ENCODE measurements around the gene TYK2. TPM values are rescaled to one million over a fixed set of nuclear protein-coding genes. Genes with fewer than 3 reads are reported as not detected.
A peak's percentile ranks its signal among the peaks of the same experiment; 100 is the strongest.

TYK2 gene
- total RNA-seq, 1 experiment from 2014 or later: 104 TPM

DNA sequence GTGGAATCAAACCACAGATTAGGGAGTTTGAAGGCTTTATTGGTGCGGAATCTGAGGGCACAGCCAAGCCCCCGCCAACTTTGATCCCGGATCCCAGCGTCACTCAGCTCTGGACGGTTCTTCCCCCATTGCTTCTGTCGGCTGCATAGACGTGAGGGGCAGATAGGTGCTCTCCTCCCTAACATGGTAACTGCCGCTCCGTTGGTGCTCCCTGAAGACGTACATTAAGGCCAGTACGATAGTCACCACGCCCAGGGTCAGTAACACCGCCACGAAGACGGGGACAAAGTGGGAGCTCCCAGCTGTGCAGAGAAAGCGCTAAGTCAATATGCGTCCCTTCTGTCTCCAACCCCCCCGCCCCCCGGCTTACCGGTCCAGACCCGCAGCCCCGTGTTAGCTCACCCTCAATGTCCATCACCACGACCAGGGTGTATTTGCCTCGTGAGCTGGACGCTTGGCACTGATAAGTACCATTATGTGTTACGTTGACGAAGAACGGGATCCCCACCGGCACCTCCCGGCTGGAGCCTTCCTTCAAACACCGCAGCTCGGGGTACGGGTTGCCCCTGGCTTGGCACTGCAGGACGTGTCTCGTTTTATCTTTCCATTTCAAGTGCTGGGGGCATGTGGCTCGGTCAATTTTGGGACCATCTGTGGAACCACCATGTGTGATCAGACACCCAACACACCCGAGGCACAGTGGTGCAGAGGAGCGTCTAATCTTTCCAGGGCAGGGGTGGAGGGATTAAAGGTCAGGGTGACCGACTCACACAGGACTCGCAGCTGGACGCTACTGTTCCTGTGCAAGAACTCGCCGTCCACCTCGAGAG is 46.4 kb downstream of the TYK2 start:
- no peaks in the 10 kb centered on the region for H3K27me3 ChIP-seq (ENCODE audit: control insufficient read depth, insufficient read depth, low read length)
- peak overlapping the region; percentile 73 for H3K27ac ChIP-seq (ENCODE audit: low read length)
- H3K36me3 ChIP-seq (ENCODE audit: control insufficient read depth, insufficient read depth, low read length): peaks cover 7% of the 10 kb centered on the region
- DNase-seq (ENCODE audit: low read depth, low spot score): no peak
- BruUV-seq (replicated peaks): TSS peak; percentile 84
- in situ Hi-C loops (cut with HindIII; ENCODE audit: low pct_unique_long_range_greater_than_20kb, low sequenced_read_pairs): no loop called here
- peaks cover 10% of the 10 kb centered on the region for H3K4me1 ChIP-seq (ENCODE audit: control insufficient read depth, insufficient read depth, low read length)
- ChIA-PET POLR2A (interaction anchor here (0.6 to 1.5 kb wide), 3 partner anchors 47 to 63 kb away, joined by 3 to 13 read pairs (median 3); partner anchors contain the start of genes ICAM1 and TYK2), CTCF (interaction anchor here (0.6 to 2.3 kb wide), 4 partner anchors 55 to 525 kb away, joined by 3 to 8 read pairs (median 5); partner anchors contain the start of gene ICAM1)
- peak overlapping the region; percentile 78 to 86 for H3K4me3 ChIP-seq (ENCODE audit: low read depth in 2 of 2, low read length in 2 of 2)
- intact Hi-C loops (cut with micrococcal nuclease; ENCODE audit: unreplicated experiment): no loop called here
- H3K9me3 ChIP-seq (ENCODE audit: control insufficient read depth, insufficient read depth, low read depth, low read length): no peaks in the 10 kb centered on the region
- TF ChIP-seq, protein P1, sequence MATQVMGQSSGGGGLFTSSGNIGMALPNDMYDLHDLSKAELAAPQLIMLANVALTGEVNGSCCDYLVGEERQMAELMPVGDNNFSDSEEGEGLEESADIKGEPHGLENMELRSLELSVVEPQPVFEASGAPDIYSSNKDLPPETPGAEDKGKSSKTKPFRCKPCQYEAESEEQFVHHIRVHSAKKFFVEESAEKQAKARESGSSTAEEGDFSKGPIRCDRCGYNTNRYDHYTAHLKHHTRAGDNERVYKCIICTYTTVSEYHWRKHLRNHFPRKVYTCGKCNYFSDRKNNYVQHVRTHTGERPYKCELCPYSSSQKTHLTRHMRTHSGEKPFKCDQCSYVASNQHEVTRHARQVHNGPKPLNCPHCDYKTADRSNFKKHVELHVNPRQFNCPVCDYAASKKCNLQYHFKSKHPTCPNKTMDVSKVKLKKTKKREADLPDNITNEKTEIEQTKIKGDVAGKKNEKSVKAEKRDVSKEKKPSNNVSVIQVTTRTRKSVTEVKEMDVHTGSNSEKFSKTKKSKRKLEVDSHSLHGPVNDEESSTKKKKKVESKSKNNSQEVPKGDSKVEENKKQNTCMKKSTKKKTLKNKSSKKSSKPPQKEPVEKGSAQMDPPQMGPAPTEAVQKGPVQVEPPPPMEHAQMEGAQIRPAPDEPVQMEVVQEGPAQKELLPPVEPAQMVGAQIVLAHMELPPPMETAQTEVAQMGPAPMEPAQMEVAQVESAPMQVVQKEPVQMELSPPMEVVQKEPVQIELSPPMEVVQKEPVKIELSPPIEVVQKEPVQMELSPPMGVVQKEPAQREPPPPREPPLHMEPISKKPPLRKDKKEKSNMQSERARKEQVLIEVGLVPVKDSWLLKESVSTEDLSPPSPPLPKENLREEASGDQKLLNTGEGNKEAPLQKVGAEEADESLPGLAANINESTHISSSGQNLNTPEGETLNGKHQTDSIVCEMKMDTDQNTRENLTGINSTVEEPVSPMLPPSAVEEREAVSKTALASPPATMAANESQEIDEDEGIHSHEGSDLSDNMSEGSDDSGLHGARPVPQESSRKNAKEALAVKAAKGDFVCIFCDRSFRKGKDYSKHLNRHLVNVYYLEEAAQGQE (IDR thresholded peaks at IDR 0.05; ENCODE audit: insufficient read depth in 1 of 2, low read depth in 2 of 2, low read length in 1 of 2): no peak
- TF ChIP-seq TCF7L2 (IDR thresholded peaks at IDR 0.05; ENCODE audit: low read depth, low read length) (no peak), SIN3A (IDR thresholded peaks at IDR 0.05; ENCODE audit: borderline replicate concordance, insufficient read depth, low read depth, low read length) (no peak), POLR2AphosphoS5 (IDR thresholded peaks at IDR 0.05; ENCODE audit: low read depth, low read length) (no peak)
- TF ChIP-seq, protein P2, sequence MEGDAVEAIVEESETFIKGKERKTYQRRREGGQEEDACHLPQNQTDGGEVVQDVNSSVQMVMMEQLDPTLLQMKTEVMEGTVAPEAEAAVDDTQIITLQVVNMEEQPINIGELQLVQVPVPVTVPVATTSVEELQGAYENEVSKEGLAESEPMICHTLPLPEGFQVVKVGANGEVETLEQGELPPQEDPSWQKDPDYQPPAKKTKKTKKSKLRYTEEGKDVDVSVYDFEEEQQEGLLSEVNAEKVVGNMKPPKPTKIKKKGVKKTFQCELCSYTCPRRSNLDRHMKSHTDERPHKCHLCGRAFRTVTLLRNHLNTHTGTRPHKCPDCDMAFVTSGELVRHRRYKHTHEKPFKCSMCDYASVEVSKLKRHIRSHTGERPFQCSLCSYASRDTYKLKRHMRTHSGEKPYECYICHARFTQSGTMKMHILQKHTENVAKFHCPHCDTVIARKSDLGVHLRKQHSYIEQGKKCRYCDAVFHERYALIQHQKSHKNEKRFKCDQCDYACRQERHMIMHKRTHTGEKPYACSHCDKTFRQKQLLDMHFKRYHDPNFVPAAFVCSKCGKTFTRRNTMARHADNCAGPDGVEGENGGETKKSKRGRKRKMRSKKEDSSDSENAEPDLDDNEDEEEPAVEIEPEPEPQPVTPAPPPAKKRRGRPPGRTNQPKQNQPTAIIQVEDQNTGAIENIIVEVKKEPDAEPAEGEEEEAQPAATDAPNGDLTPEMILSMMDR (IDR thresholded peaks at IDR 0.05): no peak
- ATAC-seq: peak; percentile 29

DNA sequence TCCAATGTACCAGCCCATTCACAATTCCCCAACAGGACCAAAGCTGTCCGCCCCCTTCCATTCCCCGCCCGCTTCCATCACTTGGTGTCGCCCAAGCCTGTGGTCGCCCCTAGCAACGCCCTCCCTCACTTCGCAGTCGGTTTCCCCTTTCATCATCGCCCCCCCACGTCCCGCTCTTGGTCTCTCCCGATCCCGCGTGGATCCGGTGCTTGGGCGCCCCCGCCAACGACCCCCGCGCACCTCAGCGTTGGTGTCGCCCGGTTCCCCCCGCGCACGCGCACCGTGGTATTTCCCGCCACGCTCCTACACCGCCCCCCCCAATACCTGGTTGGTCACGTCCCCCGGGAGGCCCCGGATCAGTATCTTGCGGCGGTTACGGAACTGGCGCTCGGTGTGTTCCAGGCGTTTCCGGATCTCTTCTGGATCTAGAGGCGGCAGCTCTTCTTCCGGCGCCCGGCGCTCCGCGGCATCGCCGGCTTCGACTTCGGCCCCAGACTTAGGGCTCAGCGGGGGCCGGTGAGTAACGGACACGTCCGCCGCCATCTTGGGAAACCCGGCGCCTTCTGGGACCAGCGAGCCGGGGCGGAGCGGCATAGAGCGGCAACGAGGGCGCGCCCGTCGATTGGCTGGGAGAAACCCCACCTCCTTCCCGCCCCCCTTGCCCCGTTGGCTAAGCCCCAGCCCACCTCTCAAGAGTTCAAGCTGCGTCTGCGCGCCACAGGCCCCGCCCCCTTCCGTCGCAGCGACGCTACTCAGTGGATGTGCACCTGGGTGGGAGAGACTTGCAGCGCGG is 47.2 kb downstream of the TYK2 start, which contains the start of gene RAVER1:
RAVER1 (minus strand) TSS at position 565 of the 793 bp plus-strand sequence; CDS start at position 543, 22 bp downstream.
- DNase-seq (ENCODE audit: low read depth, low spot score) (peak; percentile 62), ATAC-seq (peak; percentile 89)
- POLR2A ChIA-PET: interaction anchor here (0.6 to 1.5 kb wide), 3 partner anchors 33 to 62 kb away, joined by 3 to 13 read pairs (median 6); partner anchors contain the start of genes ICAM1 and TYK2
- H3K27me3 ChIP-seq (ENCODE audit: control insufficient read depth, insufficient read depth, low read length): no peaks in the 10 kb centered on the region
- H3K4me3 ChIP-seq (ENCODE audit: low read depth in 2 of 2, low read length in 2 of 2): peak within 1 kb of the TSS; percentile 78 to 86
- peaks cover 7% of the 10 kb centered on the region for H3K36me3 ChIP-seq (ENCODE audit: control insufficient read depth, insufficient read depth, low read length)
- peaks cover 10% of the 10 kb centered on the region for H3K4me1 ChIP-seq (ENCODE audit: control insufficient read depth, insufficient read depth, low read length)
- intact Hi-C loops (cut with micrococcal nuclease; ENCODE audit: unreplicated experiment): no loop called here
- TF ChIP-seq POLR2AphosphoS5 (IDR thresholded peaks at IDR 0.05; ENCODE audit: low read depth, low read length): peak; percentile 89
- TF ChIP-seq, protein P2 (IDR thresholded peaks at IDR 0.05): no peak
- no peak for TF ChIP-seq SIN3A (IDR thresholded peaks at IDR 0.05; ENCODE audit: borderline replicate concordance, insufficient read depth, low read depth, low read length)
- peak; percentile 89 for TF ChIP-seq TCF7L2 (IDR thresholded peaks at IDR 0.05; ENCODE audit: low read depth, low read length)
- TF ChIP-seq, protein P1 (IDR thresholded peaks at IDR 0.05; ENCODE audit: insufficient read depth in 1 of 2, low read depth in 2 of 2, low read length in 1 of 2): no peak
- H3K27ac ChIP-seq (ENCODE audit: low read length): peak within 1 kb of the TSS; percentile 87
- in situ Hi-C loops (cut with HindIII; ENCODE audit: low pct_unique_long_range_greater_than_20kb, low sequenced_read_pairs): no loop called here
- H3K9me3 ChIP-seq (ENCODE audit: control insufficient read depth, insufficient read depth, low read depth, low read length): no peaks in the 10 kb centered on the region
- CTCF ChIA-PET: interaction anchor here (0.6 to 1.2 kb wide), 3 partner anchors 56 to 525 kb away, joined by 3 to 8 read pairs (median 4); no protein-coding TSS in a partner anchor
- no TSS peak for BruUV-seq (replicated peaks)
